Measurements from ENCODE around the gene BGLAP.
A peak's percentile ranks its signal among the peaks of the same experiment; 100 is the strongest.

BGLAP gene

GRCh38 chr1:156259805-156260204, 17.8 kb downstream of the BGLAP start:
- no peak for DNase-seq

GRCh38 chr1:156260896-156261295, 18.9 kb downstream of the BGLAP start:
- no peak for DNase-seq

GRCh38 chr1:156262461-156263287, 20.7 kb downstream of the BGLAP start:
- no peak for DNase-seq

GRCh38 chr1:156263288-156263655, 21.3 kb downstream of the BGLAP start:
- no peak for DNase-seq

- DNase-seq: no peak
These were observed 24.1 kb downstream of the BGLAP start for GRCh38 chr1:156266051-156266450.

GRCh38 chr1:156268336-156268735, 26.4 kb downstream of the BGLAP start:
- no peak for DNase-seq

GRCh38 chr1:156270314-156270713, 28.3 kb downstream of the BGLAP start:
- DNase-seq: no peak

GRCh38 chr1:156276532-156276931, 34.5 kb downstream of the BGLAP start:
- no peak for DNase-seq

- DNase-seq: no peak
These were observed 35.0 kb downstream of the BGLAP start for GRCh38 chr1:156276966-156277381.

GRCh38 chr1:156279837-156280236, 37.9 kb downstream of the BGLAP start:
- no peak for DNase-seq

GRCh38 chr1:156281281-156281680, 39.3 kb downstream of the BGLAP start:
- DNase-seq: peak; percentile 11 to 19

- DNase-seq: no peak
These were observed 39.9 kb downstream of the BGLAP start for GRCh38 chr1:156281693-156282478.

- peak; percentile 98 for DNase-seq
These were observed 40.7 kb downstream of the BGLAP start, which contains the start of gene SMG5 for GRCh38 chr1:156282479-156283222. Gene SMG5 (minus strand): TSS chr1:156282825. CDS start chr1:156282680, 145 bp downstream.

GRCh38 chr1:156283521-156283920, 41.5 kb downstream of the BGLAP start:
- no peak for DNase-seq

GRCh38 chr1:156284112-156284511, 42.1 kb downstream of the BGLAP start, which contains the start of gene TMEM79:
Gene TMEM79 (plus strand): TSS chr1:156284325. CDS start chr1:156285227, 902 bp downstream.
- no peak for DNase-seq

GRCh38 chr1:156284757-156285156, 42.8 kb downstream of the BGLAP start:
- DNase-seq: no peak

- DNase-seq: no peak
These were observed 43.5 kb downstream of the BGLAP start for GRCh38 chr1:156285437-156285836.

GRCh38 chr1:156286061-156286460, 44.1 kb downstream of the BGLAP start:
- DNase-seq: no peak

GRCh38 chr1:156289857-156290256, 47.9 kb downstream of the BGLAP start:
- no peak for DNase-seq

- peak; percentile 26 to 70 for DNase-seq
These were observed 49.5 kb downstream of the BGLAP start for GRCh38 chr1:156291226-156292061.
